ENCODE data around the gene GSTM2. TPM values are rescaled to one million over a fixed set of nuclear protein-coding genes. Genes with fewer than 3 reads are reported as not detected.

The GSTM2 gene
- total RNA-seq, 1 experiment from 2014 or later: 2.5 TPM

GRCh38 chr1:109622895-109623294 is 45.0 kb upstream of the GSTM2 start:
- peaks cover 41% of the 10 kb centered on the region for H3K36me3 Mint-ChIP-seq (ENCODE audit: insufficient read depth, unreplicated experiment)
- no peaks in the 10 kb centered on the region for H3K27me3 Mint-ChIP-seq (ENCODE audit: unreplicated experiment)
- H3K4me3 Mint-ChIP-seq (ENCODE audit: low read depth, unreplicated experiment): no peak overlapping the region
- no TSS peak for BruUV-seq (replicated peaks)
- H3K4me1 Mint-ChIP-seq (ENCODE audit: low read depth, unreplicated experiment): peaks cover 19% of the 10 kb centered on the region
- TF ChIP-seq, protein P1, sequence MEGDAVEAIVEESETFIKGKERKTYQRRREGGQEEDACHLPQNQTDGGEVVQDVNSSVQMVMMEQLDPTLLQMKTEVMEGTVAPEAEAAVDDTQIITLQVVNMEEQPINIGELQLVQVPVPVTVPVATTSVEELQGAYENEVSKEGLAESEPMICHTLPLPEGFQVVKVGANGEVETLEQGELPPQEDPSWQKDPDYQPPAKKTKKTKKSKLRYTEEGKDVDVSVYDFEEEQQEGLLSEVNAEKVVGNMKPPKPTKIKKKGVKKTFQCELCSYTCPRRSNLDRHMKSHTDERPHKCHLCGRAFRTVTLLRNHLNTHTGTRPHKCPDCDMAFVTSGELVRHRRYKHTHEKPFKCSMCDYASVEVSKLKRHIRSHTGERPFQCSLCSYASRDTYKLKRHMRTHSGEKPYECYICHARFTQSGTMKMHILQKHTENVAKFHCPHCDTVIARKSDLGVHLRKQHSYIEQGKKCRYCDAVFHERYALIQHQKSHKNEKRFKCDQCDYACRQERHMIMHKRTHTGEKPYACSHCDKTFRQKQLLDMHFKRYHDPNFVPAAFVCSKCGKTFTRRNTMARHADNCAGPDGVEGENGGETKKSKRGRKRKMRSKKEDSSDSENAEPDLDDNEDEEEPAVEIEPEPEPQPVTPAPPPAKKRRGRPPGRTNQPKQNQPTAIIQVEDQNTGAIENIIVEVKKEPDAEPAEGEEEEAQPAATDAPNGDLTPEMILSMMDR (IDR thresholded peaks at IDR 0.05; ENCODE audit: unreplicated experiment): no peak
- DNase-seq: no peak
- H3K9me3 Mint-ChIP-seq (ENCODE audit: low read depth, unreplicated experiment): no peaks in the 10 kb centered on the region
- intact Hi-C loops (cut with micrococcal nuclease; ENCODE audit: unreplicated experiment): no loop called here
- no peak overlapping the region for H3K27ac Mint-ChIP-seq (ENCODE audit: unreplicated experiment)
- CTCF ChIA-PET: no interaction called here

DNA sequence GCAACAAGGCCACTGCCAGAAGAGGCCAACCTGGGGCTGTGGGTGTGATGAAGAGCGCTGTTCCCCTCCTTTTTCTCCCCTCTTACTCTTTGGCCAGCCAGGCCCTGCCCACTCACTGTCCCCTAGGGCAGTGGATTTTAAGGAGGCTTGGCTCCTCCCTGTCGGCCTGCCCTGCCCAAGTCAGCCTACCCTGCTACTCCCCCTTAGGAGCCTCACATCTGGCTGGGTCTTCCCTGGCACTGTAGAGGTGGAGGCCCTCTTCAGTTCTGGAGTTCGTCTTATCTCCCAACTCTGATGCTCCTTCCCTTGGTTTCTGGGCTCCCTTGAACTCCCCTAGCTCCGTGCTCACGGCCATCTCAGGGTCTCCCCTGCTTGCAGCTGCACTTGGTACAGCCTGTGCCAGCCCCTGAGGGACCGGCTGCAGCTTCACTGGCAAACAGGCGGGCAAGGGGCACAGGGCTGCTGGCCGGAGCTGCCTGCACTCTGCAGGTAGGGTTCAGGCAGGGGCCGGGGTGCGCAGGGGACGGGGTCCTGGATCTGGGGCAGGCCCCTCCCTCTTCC is 44.2 kb upstream of the GSTM2 start:
- H3K9me3 Mint-ChIP-seq (ENCODE audit: low read depth, unreplicated experiment): no peaks in the 10 kb centered on the region
- CTCF ChIA-PET: no interaction called here
- intact Hi-C loops (cut with micrococcal nuclease; ENCODE audit: unreplicated experiment): no loop called here
- H3K27me3 Mint-ChIP-seq (ENCODE audit: unreplicated experiment): no peaks in the 10 kb centered on the region
- H3K4me1 Mint-ChIP-seq (ENCODE audit: low read depth, unreplicated experiment): peaks cover 15% of the 10 kb centered on the region
- TF ChIP-seq, protein P1 (IDR thresholded peaks at IDR 0.05; ENCODE audit: unreplicated experiment): no peak
- no TSS peak for BruUV-seq (replicated peaks)
- DNase-seq: no peak
- no peak overlapping the region for H3K27ac Mint-ChIP-seq (ENCODE audit: unreplicated experiment)
- peaks cover 41% of the 10 kb centered on the region for H3K36me3 Mint-ChIP-seq (ENCODE audit: insufficient read depth, unreplicated experiment)
- no peak overlapping the region for H3K4me3 Mint-ChIP-seq (ENCODE audit: low read depth, unreplicated experiment)

GRCh38 chr1:109624201-109625010 is 43.5 kb upstream of the GSTM2 start:
- Mint-ChIP-seq H3K27ac (ENCODE audit: unreplicated experiment) (no peak overlapping the region), H3K4me1 (ENCODE audit: low read depth, unreplicated experiment) (peaks cover 9% of the 10 kb centered on the region), H3K4me3 (ENCODE audit: low read depth, unreplicated experiment) (no peak overlapping the region), H3K27me3 (ENCODE audit: unreplicated experiment) (no peaks in the 10 kb centered on the region), H3K9me3 (ENCODE audit: low read depth, unreplicated experiment) (no peaks in the 10 kb centered on the region), H3K36me3 (ENCODE audit: insufficient read depth, unreplicated experiment) (peaks cover 39% of the 10 kb centered on the region)
- CTCF ChIA-PET: no interaction called here
- TF ChIP-seq, protein P1 (IDR thresholded peaks at IDR 0.05; ENCODE audit: unreplicated experiment): no peak
- intact Hi-C loops (cut with micrococcal nuclease; ENCODE audit: unreplicated experiment): no loop called here
- no peak for DNase-seq
- no TSS peak for BruUV-seq (replicated peaks)

DNA sequence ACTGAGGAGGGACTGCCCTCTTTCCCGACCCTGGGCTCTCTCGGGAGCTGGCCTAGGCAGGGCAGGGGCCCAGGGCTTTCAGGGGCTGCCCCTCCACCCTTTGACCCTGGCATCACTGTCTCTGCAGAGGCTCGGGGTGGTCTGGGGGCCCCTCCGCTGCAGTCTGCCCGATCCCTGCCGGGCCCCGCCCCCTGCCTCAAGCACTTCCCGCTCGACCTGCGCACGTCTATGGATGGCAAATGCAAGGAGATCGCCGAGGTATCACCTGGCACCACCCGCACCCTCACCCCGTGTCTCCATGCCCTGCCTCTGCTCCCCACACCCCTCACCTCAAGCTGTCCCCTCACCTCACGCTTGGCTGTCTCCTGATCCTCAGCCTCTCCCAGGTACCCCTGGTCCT is 42.7 kb upstream of the GSTM2 start:
- H3K36me3 Mint-ChIP-seq (ENCODE audit: insufficient read depth, unreplicated experiment): peaks cover 34% of the 10 kb centered on the region
- TF ChIP-seq, protein P1 (IDR thresholded peaks at IDR 0.05; ENCODE audit: unreplicated experiment): no peak
- no peak overlapping the region for H3K27ac Mint-ChIP-seq (ENCODE audit: unreplicated experiment)
- H3K4me1 Mint-ChIP-seq (ENCODE audit: low read depth, unreplicated experiment): peaks cover 9% of the 10 kb centered on the region
- CTCF ChIA-PET: no interaction called here
- no TSS peak for BruUV-seq (replicated peaks)
- intact Hi-C loops (cut with micrococcal nuclease; ENCODE audit: unreplicated experiment): no loop called here
- H3K4me3 Mint-ChIP-seq (ENCODE audit: low read depth, unreplicated experiment): no peak overlapping the region
- no peaks in the 10 kb centered on the region for H3K9me3 Mint-ChIP-seq (ENCODE audit: low read depth, unreplicated experiment)
- no peaks in the 10 kb centered on the region for H3K27me3 Mint-ChIP-seq (ENCODE audit: unreplicated experiment)
- DNase-seq: no peak

Measured in Calu3 (cell line).